Measurements from ENCODE around the gene IDI1. TPM values are rescaled to one million over a fixed set of nuclear protein-coding genes. Genes with fewer than 3 reads are reported as not detected.
"Not testable (repeated sequence)": the region's sequence is repeated elsewhere in the genome, so short reads cannot be mapped to it uniquely, and the experiment has no call there.

Gene IDI1
- total RNA-seq, 2 experiments from 2014 or later: 68.2 to 68.5 TPM

- intact Hi-C loops (cut with micrococcal nuclease): no loop called here
- H3K36me3 Mint-ChIP-seq (ENCODE audit: low read depth): peaks cover 50% of the 10 kb centered on the region
- CTCF ChIA-PET: no interaction called here
- H3K4me3 Mint-ChIP-seq: peak overlapping the region; percentile 70
- no peaks in the 10 kb centered on the region for H3K27me3 Mint-ChIP-seq (ENCODE audit: low read depth)
- peak overlapping the region; percentile 87 for H3K27ac Mint-ChIP-seq
- no peaks in the 10 kb centered on the region for H3K9me3 Mint-ChIP-seq
- peaks cover 41% of the 10 kb centered on the region for H3K4me1 Mint-ChIP-seq (ENCODE audit: low read depth)
- DNase-seq: no peak
Observed at GRCh38 chr10:1044146-1044545, 4.8 kb downstream of the IDI1 start.

GRCh38 chr10:1043532-1043995 is 5.4 kb downstream of the IDI1 start:
- Mint-ChIP-seq H3K27ac (peak overlapping the region; percentile 87), H3K4me3 (peak overlapping the region; percentile 70), H3K9me3 (no peaks in the 10 kb centered on the region), H3K36me3 (ENCODE audit: low read depth) (peaks cover 48% of the 10 kb centered on the region), H3K27me3 (ENCODE audit: low read depth) (no peaks in the 10 kb centered on the region), H3K4me1 (ENCODE audit: low read depth) (peaks cover 41% of the 10 kb centered on the region)
- DNase-seq: peak; percentile 37
- intact Hi-C loops (cut with micrococcal nuclease): no loop called here
- CTCF ChIA-PET: interaction anchor here (0.5 kb wide), 1 partner anchor 233 kb away, joined by 6 read pairs; no protein-coding TSS in a partner anchor

- Mint-ChIP-seq H3K27me3 (ENCODE audit: low read depth) (no peaks in the 10 kb centered on the region), H3K27ac (no peak overlapping the region), H3K36me3 (ENCODE audit: low read depth) (peaks cover 44% of the 10 kb centered on the region), H3K4me3 (no peak overlapping the region), H3K4me1 (ENCODE audit: low read depth) (peaks cover 41% of the 10 kb centered on the region), H3K9me3 (no peaks in the 10 kb centered on the region)
- DNase-seq: no peak
- CTCF ChIA-PET: interaction anchor here (0.7 kb wide), 1 partner anchor 466 kb away, joined by 3 read pairs; no protein-coding TSS in a partner anchor
- intact Hi-C loops (cut with micrococcal nuclease): no loop called here
Observed at GRCh38 chr10:1041514-1041913, 7.4 kb downstream of the IDI1 start.

- no peaks in the 10 kb centered on the region for H3K9me3 Mint-ChIP-seq
- peaks cover 37% of the 10 kb centered on the region for H3K4me1 Mint-ChIP-seq (ENCODE audit: low read depth)
- H3K36me3 Mint-ChIP-seq (ENCODE audit: low read depth): peaks cover 35% of the 10 kb centered on the region
- CTCF ChIA-PET: no interaction called here
- H3K27ac Mint-ChIP-seq: no peak overlapping the region
- no peak for DNase-seq
- H3K27me3 Mint-ChIP-seq (ENCODE audit: low read depth): no peaks in the 10 kb centered on the region
- intact Hi-C loops (cut with micrococcal nuclease): no loop called here
- no peak overlapping the region for H3K4me3 Mint-ChIP-seq
Observed at GRCh38 chr10:1040133-1040532, 8.8 kb downstream of the IDI1 start.

- H3K4me1 Mint-ChIP-seq (ENCODE audit: low read depth): peaks cover 24% of the 10 kb centered on the region
- H3K4me3 Mint-ChIP-seq; H3K27me3 Mint-ChIP-seq (ENCODE audit: low read depth); CTCF ChIA-PET; H3K27ac Mint-ChIP-seq; H3K9me3 Mint-ChIP-seq; intact Hi-C loops (cut with micrococcal nuclease); DNase-seq: not testable (repeated sequence)
- peaks cover 25% of the 10 kb centered on the region for H3K36me3 Mint-ChIP-seq (ENCODE audit: low read depth)
Observed at GRCh38 chr10:1038769-1039168, 10.2 kb downstream of the IDI1 start.

GRCh38 chr10:1037098-1037497 is 11.8 kb downstream of the IDI1 start:
- Mint-ChIP-seq H3K27me3 (ENCODE audit: low read depth) (no peaks in the 10 kb centered on the region), H3K9me3 (no peaks in the 10 kb centered on the region), H3K4me1 (ENCODE audit: low read depth) (peaks cover 15% of the 10 kb centered on the region), H3K36me3 (ENCODE audit: low read depth) (peaks cover 17% of the 10 kb centered on the region), H3K4me3 (no peak overlapping the region), H3K27ac (peak overlapping the region; percentile 34)
- intact Hi-C loops (cut with micrococcal nuclease): no loop called here
- CTCF ChIA-PET: interaction anchor here (1.0 kb wide), 1 partner anchor 35 kb away, joined by 3 read pairs; no protein-coding TSS in a partner anchor
- no peak for DNase-seq

- Mint-ChIP-seq H3K27ac (peak overlapping the region; percentile 61), H3K9me3 (no peaks in the 10 kb centered on the region), H3K4me1 (ENCODE audit: low read depth) (peaks cover 15% of the 10 kb centered on the region), H3K27me3 (ENCODE audit: low read depth) (no peaks in the 10 kb centered on the region), H3K36me3 (ENCODE audit: low read depth) (peaks cover 16% of the 10 kb centered on the region), H3K4me3 (no peak overlapping the region)
- intact Hi-C loops (cut with micrococcal nuclease): no loop called here
- CTCF ChIA-PET: interaction anchor here (1.0 kb wide), 1 partner anchor 34 kb away, joined by 3 read pairs; no protein-coding TSS in a partner anchor
- DNase-seq: peak; percentile 61
Observed at GRCh38 chr10:1036341-1036791, 12.6 kb downstream of the IDI1 start.

- H3K4me3 Mint-ChIP-seq: no peak overlapping the region
- no peaks in the 10 kb centered on the region for H3K9me3 Mint-ChIP-seq
- no peak overlapping the region for H3K27ac Mint-ChIP-seq
- H3K27me3 Mint-ChIP-seq (ENCODE audit: low read depth): no peaks in the 10 kb centered on the region
- intact Hi-C loops (cut with micrococcal nuclease): no loop called here
- DNase-seq: no peak
- peaks cover 15% of the 10 kb centered on the region for H3K4me1 Mint-ChIP-seq (ENCODE audit: low read depth)
- peaks cover 9% of the 10 kb centered on the region for H3K36me3 Mint-ChIP-seq (ENCODE audit: low read depth)
- CTCF ChIA-PET: no interaction called here
Observed at GRCh38 chr10:1035201-1035600, 13.7 kb downstream of the IDI1 start.

- CTCF ChIA-PET: no interaction called here
- Mint-ChIP-seq H3K27me3 (ENCODE audit: low read depth) (no peaks in the 10 kb centered on the region), H3K36me3 (ENCODE audit: low read depth) (peaks cover 7% of the 10 kb centered on the region), H3K27ac (no peak overlapping the region), H3K9me3 (no peaks in the 10 kb centered on the region), H3K4me3 (no peak overlapping the region), H3K4me1 (ENCODE audit: low read depth) (peaks cover 13% of the 10 kb centered on the region)
- intact Hi-C loops (cut with micrococcal nuclease): no loop called here
- DNase-seq: no peak
Observed at GRCh38 chr10:1034758-1035157, 14.2 kb downstream of the IDI1 start.

- CTCF ChIA-PET: no interaction called here
- DNase-seq: no peak
- Mint-ChIP-seq H3K4me3 (no peak overlapping the region), H3K4me1 (ENCODE audit: low read depth) (peaks cover 13% of the 10 kb centered on the region), H3K36me3 (ENCODE audit: low read depth) (peaks cover 7% of the 10 kb centered on the region), H3K27ac (no peak overlapping the region), H3K9me3 (no peaks in the 10 kb centered on the region), H3K27me3 (ENCODE audit: low read depth) (no peaks in the 10 kb centered on the region)
- intact Hi-C loops (cut with micrococcal nuclease): no loop called here
Observed at GRCh38 chr10:1033601-1034000, 15.3 kb downstream of the IDI1 start.

- no peak overlapping the region for H3K27ac Mint-ChIP-seq
- no peaks in the 10 kb centered on the region for H3K27me3 Mint-ChIP-seq (ENCODE audit: low read depth)
- no peak overlapping the region for H3K4me3 Mint-ChIP-seq
- CTCF ChIA-PET: no interaction called here
- no peaks in the 10 kb centered on the region for H3K9me3 Mint-ChIP-seq
- no peaks in the 10 kb centered on the region for H3K4me1 Mint-ChIP-seq (ENCODE audit: low read depth)
- intact Hi-C loops (cut with micrococcal nuclease): no loop called here
- no peak for DNase-seq
- peaks cover 8% of the 10 kb centered on the region for H3K36me3 Mint-ChIP-seq (ENCODE audit: low read depth)
Observed at GRCh38 chr10:1029838-1030237, 19.1 kb downstream of the IDI1 start.

- no peak for DNase-seq
- CTCF ChIA-PET: no interaction called here
- peaks cover 18% of the 10 kb centered on the region for H3K36me3 Mint-ChIP-seq (ENCODE audit: low read depth)
- intact Hi-C loops (cut with micrococcal nuclease): no loop called here
- H3K27ac Mint-ChIP-seq: no peak overlapping the region
- H3K9me3 Mint-ChIP-seq: no peaks in the 10 kb centered on the region
- H3K27me3 Mint-ChIP-seq (ENCODE audit: low read depth): no peaks in the 10 kb centered on the region
- H3K4me1 Mint-ChIP-seq (ENCODE audit: low read depth): no peaks in the 10 kb centered on the region
- H3K4me3 Mint-ChIP-seq: no peak overlapping the region
Observed at GRCh38 chr10:1026578-1026977, 22.3 kb downstream of the IDI1 start.

- Mint-ChIP-seq H3K4me1 (ENCODE audit: low read depth) (no peaks in the 10 kb centered on the region), H3K27ac (no peak within 1 kb of the TSS), H3K36me3 (ENCODE audit: low read depth) (peaks cover 26% of the 10 kb centered on the region), H3K9me3 (no peaks in the 10 kb centered on the region), H3K27me3 (ENCODE audit: low read depth) (no peaks in the 10 kb centered on the region), H3K4me3 (no peak within 1 kb of the TSS)
- intact Hi-C loops (cut with micrococcal nuclease): no loop called here
- CTCF ChIA-PET: no interaction called here
- DNase-seq: no peak
Observed at GRCh38 chr10:1025683-1026082, 23.2 kb downstream of the IDI1 start, which contains the start of gene IDI2. Gene IDI2, minus strand, starts transcription at chr10:1025859. Its CDS starts 1,136 bp downstream, at chr10:1024723.
